Calu3 (cell line): ENCODE results near the gene SLC7A6. TPM values are rescaled to one million over a fixed set of nuclear protein-coding genes. Genes with fewer than 3 reads are reported as not detected.
A peak's percentile ranks its signal among the peaks of the same experiment; 100 is the strongest.

ENCODE experiments used
- BruUV-seq: library from RNA; stranded (reverse); fragments of 400-500 nt; replicated peaks from 2 replicates; lab custom pipeline; 2021; lab: Mats Ljungman, UMichigan
- CTCF ChIA-PET: fragments of 300-600 bp; sonication (Branson Sonifier 250); formaldehyde crosslinking; loops from one replicate; lab custom pipeline; 2022; ENCODE audit warnings: antibody characterized with exemption; lab: Charles Lee
- DNase-seq: peaks from one replicate; pipeline ENCODE4 v3.0.0; 2022
- H3K27ac Mint-ChIP-seq: one replicate; pipeline ENCODE4 v1.8.0; 2022; ENCODE audit warnings: mixed read lengths; ENCODE audit not compliant: unreplicated experiment
- H3K27me3 Mint-ChIP-seq: one replicate; pipeline ENCODE4 v1.8.0; 2022; ENCODE audit warnings: mixed read lengths; ENCODE audit not compliant: unreplicated experiment
- H3K36me3 Mint-ChIP-seq: one replicate; pipeline ENCODE4 v1.8.0; 2022; ENCODE audit warnings: mild to moderate bottlenecking, moderate library complexity, mixed read lengths; ENCODE audit not compliant: insufficient read depth, unreplicated experiment
- H3K4me1 Mint-ChIP-seq: one replicate; pipeline ENCODE4 v1.8.0; 2022; ENCODE audit warnings: mild to moderate bottlenecking, low read depth, mixed read lengths; ENCODE audit not compliant: unreplicated experiment
- H3K4me3 Mint-ChIP-seq: one replicate; pipeline ENCODE4 v1.8.0; 2022; ENCODE audit warnings: mild to moderate bottlenecking, low read depth, moderate library complexity, mixed read lengths; ENCODE audit not compliant: unreplicated experiment
- H3K9me3 Mint-ChIP-seq: one replicate; pipeline ENCODE4 v1.8.0; 2022; ENCODE audit warnings: low read depth, mixed read lengths; ENCODE audit not compliant: unreplicated experiment
- CTCF ChIP-seq: fragments of 200-600 bp; IDR thresholded peaks from one replicate; pipeline ENCODE4 v1.8.0; 2022; ENCODE audit warnings: antibody characterized with exemption; ENCODE audit not compliant: unreplicated experiment
- intact Hi-C: fragments of 100-400 bp; cut with micrococcal nuclease; formaldehyde crosslinking; loops from one replicate; pipeline ENCODE4 v1.10.0; 2022; ENCODE audit not compliant: unreplicated experiment
- total RNA-seq: library from RNA; stranded (reverse); gene quantifications from 2 replicates; pipeline ENCODE4 v1.2.3, GENCODE V29; 2022

Gene SLC7A6
- total RNA-seq, 1 experiment from 2014 or later, result 45.4 TPM

DNA sequence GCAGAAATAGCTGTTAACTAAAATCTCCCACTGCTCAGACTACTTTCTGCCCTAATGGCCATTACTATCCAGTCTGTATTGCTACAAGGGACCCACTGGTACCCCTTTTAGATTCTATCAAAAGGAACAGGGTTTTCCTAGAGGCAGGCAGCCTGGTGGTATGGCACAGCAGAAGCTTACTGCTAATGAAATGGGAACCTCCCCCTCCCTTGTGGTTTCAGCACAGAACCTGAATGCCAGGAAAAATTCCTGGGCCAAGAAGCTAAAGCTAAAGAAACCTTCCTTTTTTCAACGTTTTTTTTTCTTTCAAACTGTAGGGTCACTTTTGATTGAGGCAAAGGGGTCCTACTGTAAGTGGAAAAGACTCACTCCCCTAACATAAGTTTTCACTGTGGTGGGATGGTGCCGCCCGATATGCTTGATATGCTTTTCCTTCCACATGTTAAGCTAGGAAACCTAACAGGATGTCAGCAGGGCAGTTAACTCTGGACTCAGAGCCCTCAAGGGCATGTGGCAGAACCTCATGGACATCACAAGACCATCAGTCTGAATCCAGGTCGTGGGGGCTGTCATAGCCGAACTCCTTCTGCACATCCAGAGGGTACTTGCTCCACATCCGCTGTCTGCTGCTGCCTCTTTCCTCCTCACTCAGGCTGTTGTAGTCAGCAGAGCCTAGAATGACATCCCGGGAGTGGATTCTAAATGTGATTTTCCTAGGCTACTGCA, 36.6 kb downstream of the SLC7A6 start:
- no peaks in the 10 kb centered on the region for H3K27me3 Mint-ChIP-seq

DNA sequence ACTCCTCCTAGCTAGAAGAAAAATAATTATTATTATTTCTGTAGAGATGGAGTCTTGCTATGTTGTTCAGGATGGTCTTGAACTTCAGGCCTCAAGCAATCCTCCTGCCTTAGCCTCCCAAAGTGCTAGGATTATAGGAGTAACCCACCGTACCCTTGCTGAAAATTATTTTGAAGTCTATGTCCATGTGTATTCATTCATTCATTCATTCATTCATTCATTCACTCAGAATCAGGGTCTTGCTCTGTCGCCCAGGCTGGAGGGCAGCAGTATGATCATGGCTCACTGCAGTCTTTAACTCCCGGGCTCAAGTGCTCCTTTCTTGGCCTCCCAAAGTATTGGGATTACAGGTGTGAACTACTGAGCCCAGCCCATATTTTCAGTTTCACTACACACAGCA, 42.3 kb downstream of the SLC7A6 start:
- CTCF ChIA-PET, result no interaction called here
- peaks cover 12% of the 10 kb centered on the region for H3K4me1 Mint-ChIP-seq
- no TSS peak for BruUV-seq

More for the DNA sequence above, 36.6 kb downstream of the SLC7A6 start:
- TF ChIP-seq CTCF, result no peak
- DNase-seq, result no peak
- no peaks in the 10 kb centered on the region for H3K4me1 Mint-ChIP-seq
- H3K4me3 Mint-ChIP-seq, result no peak overlapping the region
- CTCF ChIA-PET, result interaction anchor here (1.1 kb wide), 1 partner anchor 14 kb away, joined by 3 read pairs; no protein-coding TSS in a partner anchor
- intact Hi-C loops, result no loop called here
- no peak overlapping the region for H3K27ac Mint-ChIP-seq
- H3K9me3 Mint-ChIP-seq, result no peaks in the 10 kb centered on the region
- BruUV-seq, result no TSS peak
- H3K36me3 Mint-ChIP-seq, result peaks cover 60% of the 10 kb centered on the region

GRCh38 chr16:68309799-68310198, 45.5 kb downstream of the SLC7A6 start:
- Mint-ChIP-seq H3K9me3 (no peaks in the 10 kb centered on the region), H3K4me3 (peak overlapping the region; percentile 99), H3K36me3 (peaks cover 34% of the 10 kb centered on the region), H3K4me1 (peaks cover 12% of the 10 kb centered on the region), H3K27me3 (no peaks in the 10 kb centered on the region), H3K27ac (peak overlapping the region; percentile 88)
- DNase-seq, result no peak
- BruUV-seq, result TSS peak; percentile 51
- CTCF ChIA-PET, result no interaction called here
- intact Hi-C loops, result loop anchor here (5.0 kb wide), 1 partner anchor 42 kb away; no protein-coding TSS in a partner anchor
- no peak for TF ChIP-seq CTCF

More for the DNA sequence above, 42.3 kb downstream of the SLC7A6 start:
- no peak for DNase-seq
- Mint-ChIP-seq H3K9me3 (no peaks in the 10 kb centered on the region), H3K4me3 (no peak overlapping the region), H3K27me3 (no peaks in the 10 kb centered on the region), H3K36me3 (peaks cover 57% of the 10 kb centered on the region), H3K27ac (no peak overlapping the region)
- intact Hi-C loops, result no loop called here
- no peak for TF ChIP-seq CTCF

DNA sequence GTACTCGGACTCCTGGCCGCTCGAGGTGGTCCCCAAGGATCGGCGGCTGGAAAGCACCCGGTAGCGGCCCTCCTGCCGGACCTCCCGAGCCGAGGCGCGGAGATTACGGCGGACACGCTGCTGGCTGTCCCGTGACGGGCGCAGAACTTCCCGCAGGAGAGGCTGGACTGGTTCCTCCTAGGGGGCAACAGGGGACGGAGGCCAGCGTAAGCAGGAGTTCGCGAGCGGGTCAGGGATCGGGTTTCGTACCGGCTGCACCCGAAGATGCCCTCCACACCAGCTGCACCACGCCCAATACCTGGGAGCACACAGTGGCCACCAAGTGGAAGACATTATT, 46.1 kb downstream of the SLC7A6 start:
- H3K4me1 Mint-ChIP-seq, result peaks cover 12% of the 10 kb centered on the region
- TF ChIP-seq CTCF, result no peak
- no peaks in the 10 kb centered on the region for H3K9me3 Mint-ChIP-seq
- H3K27ac Mint-ChIP-seq, result peak overlapping the region; percentile 88
- peak overlapping the region; percentile 99 for H3K4me3 Mint-ChIP-seq
- BruUV-seq, result no TSS peak
- peaks cover 34% of the 10 kb centered on the region for H3K36me3 Mint-ChIP-seq
- no peak for DNase-seq
- CTCF ChIA-PET, result interaction anchor here (0.5 to 1.8 kb wide), 8 partner anchors 30 to 863 kb away, joined by 3 to 13 read pairs (median 4); partner anchors contain the start of gene SLC7A6
- no peaks in the 10 kb centered on the region for H3K27me3 Mint-ChIP-seq
- intact Hi-C loops, result loop anchor here (5.0 kb wide), 1 partner anchor 43 kb away; no protein-coding TSS in a partner anchor
